Astrocyte (in vitro differentiated cells and primary cell): ENCODE data around the gene JAKMIP2. TPM values are rescaled to one million over a fixed set of nuclear protein-coding genes. Genes with fewer than 3 reads are reported as not detected.

Experiments
- DNase-seq: peaks from one replicate; pipeline ENCODE4 v3.0.0-alpha.2; 2010; ENCODE audit warnings: low read depth
- FAIRE-seq: peaks from 2 replicates; lab custom pipeline; 2011; peaks lifted over from hg19 to GRCh38; lab: Jason Lieb, UNC
- H2AFZ ChIP-seq: 2 replicates; pipeline ENCODE4 v1.6.0; 2012; ENCODE audit warnings: low read depth, low read length, inconsistent platforms
- H3K27ac ChIP-seq: 2 replicates; pipeline ENCODE4 v1.5.1; 2011; ENCODE audit warnings: low read depth, low read length, inconsistent platforms
- H3K27me3 ChIP-seq: 2 replicates; pipeline ENCODE4 v1.6.0; 2011; ENCODE audit warnings: low read length, inconsistent platforms; ENCODE audit not compliant: insufficient read depth
- H3K36me3 ChIP-seq: 2 replicates; pipeline ENCODE4 v1.5.1; 2011; ENCODE audit warnings: low read length, inconsistent platforms; ENCODE audit not compliant: insufficient read depth
- H3K4me1 ChIP-seq: 2 replicates; pipeline ENCODE4 v1.5.1; 2011; ENCODE audit warnings: low read length, inconsistent platforms; ENCODE audit not compliant: insufficient read depth
- H3K4me2 ChIP-seq: 2 replicates; pipeline ENCODE4 v1.6.0; 2012; ENCODE audit warnings: low read length, inconsistent platforms
- H3K4me3 ChIP-seq: 2 replicates; pipeline ENCODE4 v1.5.1; 2011; ENCODE audit warnings: low read depth, mild to moderate bottlenecking, low read length, inconsistent platforms; ENCODE audit not compliant: insufficient read depth
- H3K79me2 ChIP-seq: 2 replicates; pipeline ENCODE4 v1.6.0; 2012; ENCODE audit warnings: mild to moderate bottlenecking, low read length, inconsistent platforms; ENCODE audit not compliant: insufficient read depth
- H3K9ac ChIP-seq: 2 replicates; pipeline ENCODE4 v1.6.0; 2012; ENCODE audit warnings: mild to moderate bottlenecking, low read length, inconsistent platforms
- H3K9me3 ChIP-seq: 2 replicates; pipeline ENCODE4 v1.5.1; 2012; ENCODE audit warnings: low read depth, mild to moderate bottlenecking, low read length, inconsistent platforms; ENCODE audit not compliant: insufficient read depth
- H4K20me1 ChIP-seq: 2 replicates; pipeline ENCODE4 v1.6.0; 2012; ENCODE audit warnings: low read length, inconsistent platforms; ENCODE audit not compliant: insufficient read depth
- H3K27ac Mint-ChIP-seq: one replicate; pipeline ENCODE4 v1.8.0; 2021; ENCODE audit warnings: mild to moderate bottlenecking, mixed read lengths; ENCODE audit not compliant: unreplicated experiment
- H3K27me3 Mint-ChIP-seq: one replicate; pipeline ENCODE4 v1.8.0; 2021; ENCODE audit warnings: low read depth, mixed read lengths; ENCODE audit not compliant: unreplicated experiment
- H3K36me3 Mint-ChIP-seq: one replicate; pipeline ENCODE4 v1.8.0; 2021; ENCODE audit warnings: low read depth, mixed read lengths; ENCODE audit not compliant: unreplicated experiment
- H3K4me1 Mint-ChIP-seq: one replicate; pipeline ENCODE4 v1.8.0; 2021; ENCODE audit warnings: low read depth, mixed read lengths; ENCODE audit not compliant: unreplicated experiment
- H3K4me3 Mint-ChIP-seq: one replicate; pipeline ENCODE4 v1.8.0; 2021; ENCODE audit warnings: mild to moderate bottlenecking, moderate library complexity, mixed read lengths; ENCODE audit not compliant: unreplicated experiment
- H3K9me3 Mint-ChIP-seq: one replicate; pipeline ENCODE4 v1.8.0; 2021; ENCODE audit warnings: mild to moderate bottlenecking, mixed read lengths; ENCODE audit not compliant: unreplicated experiment
- CTCF ChIP-seq: IDR thresholded peaks from 2 replicates; pipeline ENCODE4 v1.5.1; 2011; ENCODE audit warnings: low read depth, mild to moderate bottlenecking, inconsistent platforms, low read length, moderate library complexity; ENCODE audit not compliant: insufficient read depth
- EZH2 ChIP-seq: IDR thresholded peaks from 2 replicates; pipeline ENCODE4 v1.6.1; 2012; ENCODE audit warnings: mild to moderate bottlenecking, low read length, inconsistent platforms; ENCODE audit not compliant: insufficient read depth
- total RNA-seq: library from RNA; stranded (reverse); gene quantifications from 2 replicates; pipeline ENCODE4 v1.2.1, GENCODE V29; 2021

The JAKMIP2 gene
- total RNA-seq, 1 donor from 2014 or later, result 15.1 TPM

GRCh38 chr5:147551677-147552076, 230.9 kb downstream of the JAKMIP2 start:
- Histone ChIP-seq H3K27me3 (no peaks in the 10 kb centered on the region), H3K27ac (no peak overlapping the region), H4K20me1 (no peaks in the 10 kb centered on the region), H3K9me3 (no peaks in the 10 kb centered on the region), H2AFZ (no peak overlapping the region), H3K79me2 (no peaks in the 10 kb centered on the region), H3K36me3 (no peaks in the 10 kb centered on the region), H3K9ac (no peak overlapping the region), H3K4me3 (no peak overlapping the region), H3K4me1 (peaks cover 15% of the 10 kb centered on the region), H3K4me2 (no peak overlapping the region)
- H3K36me3 Mint-ChIP-seq, result peaks cover 1% of the 10 kb centered on the region
- no peak overlapping the region for H3K4me3 Mint-ChIP-seq
- H3K9me3 Mint-ChIP-seq, result no peaks in the 10 kb centered on the region
- peaks cover 1% of the 10 kb centered on the region for H3K27me3 Mint-ChIP-seq
- TF ChIP-seq CTCF (no peak), EZH2 (no peak)
- H3K4me1 Mint-ChIP-seq, result peaks cover 10% of the 10 kb centered on the region
- H3K27ac Mint-ChIP-seq, result no peak overlapping the region
- DNase-seq (peak; percentile 37), FAIRE-seq (no peak)

- Histone ChIP-seq H3K27me3 (no peaks in the 10 kb centered on the region), H3K27ac (no peak overlapping the region), H3K4me2 (no peak overlapping the region), H3K36me3 (no peaks in the 10 kb centered on the region), H3K9me3 (no peaks in the 10 kb centered on the region), H3K79me2 (no peaks in the 10 kb centered on the region), H2AFZ (no peak overlapping the region), H3K4me3 (no peak overlapping the region), H3K9ac (no peak overlapping the region), H4K20me1 (no peaks in the 10 kb centered on the region), H3K4me1 (no peaks in the 10 kb centered on the region)
- Mint-ChIP-seq H3K27ac (peak overlapping the region; percentile 6), H3K27me3 (peaks cover 1% of the 10 kb centered on the region), H3K4me1 (peaks cover 9% of the 10 kb centered on the region), H3K4me3 (no peak overlapping the region), H3K9me3 (no peaks in the 10 kb centered on the region), H3K36me3 (peaks cover 1% of the 10 kb centered on the region)
- TF ChIP-seq EZH2 (no peak), CTCF (no peak)
- FAIRE-seq (peak; percentile 55), DNase-seq (peak; percentile 66)
Observed at GRCh38 chr5:147547730-147548129, 234.8 kb downstream of the JAKMIP2 start.

- H3K36me3 Mint-ChIP-seq, result no peaks in the 10 kb centered on the region
- no peak overlapping the region for H2AFZ ChIP-seq
- H3K79me2 ChIP-seq, result no peaks in the 10 kb centered on the region
- no peaks in the 10 kb centered on the region for H3K27me3 ChIP-seq
- H4K20me1 ChIP-seq, result no peaks in the 10 kb centered on the region
- H3K9ac ChIP-seq, result no peak overlapping the region
- H3K4me1 ChIP-seq, result no peaks in the 10 kb centered on the region
- peaks cover 1% of the 10 kb centered on the region for H3K27me3 Mint-ChIP-seq
- FAIRE-seq (no peak), DNase-seq (no peak)
- no peak for TF ChIP-seq EZH2
- H3K4me3 ChIP-seq, result no peak overlapping the region
- no peak overlapping the region for H3K4me2 ChIP-seq
- H3K9me3 ChIP-seq, result no peaks in the 10 kb centered on the region
- no peaks in the 10 kb centered on the region for H3K36me3 ChIP-seq
- no peak overlapping the region for H3K27ac Mint-ChIP-seq
- peaks cover 6% of the 10 kb centered on the region for H3K4me1 Mint-ChIP-seq
- no peak overlapping the region for H3K4me3 Mint-ChIP-seq
- H3K27ac ChIP-seq, result no peak overlapping the region
- no peaks in the 10 kb centered on the region for H3K9me3 Mint-ChIP-seq
Observed at GRCh38 chr5:147544556-147544955, 238.0 kb downstream of the JAKMIP2 start.
